Right lobe of liver (tissue), 4 donors: ENCODE measurements around the gene STEAP4.

ENCODE experiments used
- POLR2A ChIP-seq: fragments of 450-650 bp; IDR thresholded peaks from one replicate; pipeline ENCODE4 v1.6.1; 2017; ENCODE audit warnings: antibody characterized with exemption, mild to moderate bottlenecking
- TF ChIP-seq, protein P1 (sequence below), 4 donors: fragments of 200-600 bp in 3 of 4; fragments of 450-650 bp in 1 of 4; IDR thresholded peaks; one replicate each; pipeline versions ENCODE4 v1.5.1 to v1.8.0; 2016 to 2022; ENCODE audit warnings: antibody characterized with exemption in 4 of 4, mild to moderate bottlenecking in 2 of 4
- donor health status: DM: no; HTN: no; CAD: no.
- donor health status: DM: no; HTN: no; CAD: no.
- donor health status: DM: no; HTN: yes; CAD: no.

DNA sequence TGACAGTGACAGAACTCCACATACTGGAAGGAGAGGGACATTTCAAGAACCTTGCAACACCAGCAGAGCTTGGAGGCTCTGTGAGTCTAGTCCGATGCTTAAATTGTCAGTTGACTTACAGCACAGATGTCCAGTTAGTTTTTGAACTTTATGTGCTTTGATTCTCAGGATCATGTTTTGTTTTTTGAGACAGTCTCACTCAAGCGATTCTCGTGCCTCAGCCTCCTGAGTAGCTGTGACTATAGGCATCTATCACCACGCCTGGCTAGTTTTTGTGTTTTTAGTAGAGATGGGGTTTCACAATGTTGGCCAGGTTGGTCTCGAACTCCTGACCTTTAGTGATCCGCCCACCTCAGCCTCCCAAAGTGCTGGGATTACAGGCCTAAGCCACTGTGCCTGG is 31.8 kb upstream of the STEAP4 start:
- TF ChIP-seq, protein P1, sequence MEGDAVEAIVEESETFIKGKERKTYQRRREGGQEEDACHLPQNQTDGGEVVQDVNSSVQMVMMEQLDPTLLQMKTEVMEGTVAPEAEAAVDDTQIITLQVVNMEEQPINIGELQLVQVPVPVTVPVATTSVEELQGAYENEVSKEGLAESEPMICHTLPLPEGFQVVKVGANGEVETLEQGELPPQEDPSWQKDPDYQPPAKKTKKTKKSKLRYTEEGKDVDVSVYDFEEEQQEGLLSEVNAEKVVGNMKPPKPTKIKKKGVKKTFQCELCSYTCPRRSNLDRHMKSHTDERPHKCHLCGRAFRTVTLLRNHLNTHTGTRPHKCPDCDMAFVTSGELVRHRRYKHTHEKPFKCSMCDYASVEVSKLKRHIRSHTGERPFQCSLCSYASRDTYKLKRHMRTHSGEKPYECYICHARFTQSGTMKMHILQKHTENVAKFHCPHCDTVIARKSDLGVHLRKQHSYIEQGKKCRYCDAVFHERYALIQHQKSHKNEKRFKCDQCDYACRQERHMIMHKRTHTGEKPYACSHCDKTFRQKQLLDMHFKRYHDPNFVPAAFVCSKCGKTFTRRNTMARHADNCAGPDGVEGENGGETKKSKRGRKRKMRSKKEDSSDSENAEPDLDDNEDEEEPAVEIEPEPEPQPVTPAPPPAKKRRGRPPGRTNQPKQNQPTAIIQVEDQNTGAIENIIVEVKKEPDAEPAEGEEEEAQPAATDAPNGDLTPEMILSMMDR (IDR thresholded peaks at IDR 0.05): no peak
- no peak for TF ChIP-seq POLR2A
